CD4-positive, alpha-beta memory T cell (primary cell): ENCODE data around the gene COL18A1. TPM values are rescaled to one million over a fixed set of nuclear protein-coding genes. Genes with fewer than 3 reads are reported as not detected.
A peak's percentile ranks its signal among the peaks of the same experiment; 100 is the strongest.

Experiments used
- CTCF ChIA-PET: fragments of 350-600 bp; sonication (Branson Sonifier 250); formaldehyde crosslinking; loops from one replicate; lab custom pipeline; 2021; ENCODE audit warnings: inconsistent platforms; ENCODE audit not compliant: partially characterized antibody; lab: Charles Lee
- POLR2A ChIA-PET: fragments of 350-600 bp; sonication (Branson Sonifier 250); formaldehyde crosslinking; loops from one replicate; lab custom pipeline; 2021; ENCODE audit not compliant: partially characterized antibody; lab: Charles Lee
- DNase-seq, 5 donors: peaks; one replicate each; pipeline versions ENCODE4 v3.0.0 to v3.0.0-alpha.2; 2020 to 2022; ENCODE audit warnings: mixed read lengths in 1 of 5
- H3K27ac ChIP-seq: one replicate; pipeline ENCODE4 v1.7.0; 2013; ENCODE audit warnings: low read depth, low read length
- H3K27me3 ChIP-seq: 2 replicates; pipeline ENCODE4 v1.7.0; 2013; ENCODE audit warnings: mild to moderate bottlenecking, low read length, moderate library complexity; ENCODE audit not compliant: insufficient read depth
- H3K36me3 ChIP-seq: 2 replicates; pipeline ENCODE4 v1.7.0; 2013; ENCODE audit warnings: mild to moderate bottlenecking, low read length, moderate library complexity; ENCODE audit not compliant: insufficient read depth
- H3K4me1 ChIP-seq: 2 replicates; pipeline ENCODE4 v1.7.0; 2013; ENCODE audit warnings: mild to moderate bottlenecking, low read length, moderate library complexity; ENCODE audit not compliant: insufficient read depth
- H3K4me3 ChIP-seq, 2 donors: one replicate each; pipeline ENCODE4 v1.7.0; 2013; ENCODE audit warnings: low read length in 2 of 2, mild to moderate bottlenecking in 1 of 2
- H3K9me3 ChIP-seq, 2 donors: one replicate each; pipeline ENCODE4 v1.7.0; 2013; ENCODE audit warnings: low read length in 2 of 2, control low read depth in 1 of 2; ENCODE audit not compliant: control insufficient read depth in 1 of 2
- H3K27ac Mint-ChIP-seq, 7 donors: one replicate each; pipeline ENCODE4 v1.8.0; 2020 to 2021; ENCODE audit warnings: mixed read lengths in 7 of 7, mild to moderate bottlenecking in 6 of 7, inconsistent platforms in 3 of 7, moderate library complexity in 3 of 7
- H3K27me3 Mint-ChIP-seq, 2 donors: one replicate each; pipeline ENCODE4 v1.8.0; 2020 to 2021; ENCODE audit warnings: mixed read lengths in 2 of 2
- H3K36me3 Mint-ChIP-seq, 2 donors: one replicate each; pipeline ENCODE4 v1.8.0; 2020 to 2021; ENCODE audit warnings: mixed read lengths in 2 of 2, inconsistent platforms in 1 of 2, mild to moderate bottlenecking in 1 of 2
- H3K4me1 Mint-ChIP-seq, 4 donors: one replicate each; pipeline ENCODE4 v1.8.0; 2020 to 2021; ENCODE audit warnings: mixed read lengths in 4 of 4, mild to moderate bottlenecking in 1 of 4
- H3K4me3 Mint-ChIP-seq, 8 donors: one replicate each; pipeline ENCODE4 v1.8.0; 2020 to 2021; ENCODE audit warnings: mixed read lengths in 8 of 8, mild to moderate bottlenecking in 7 of 8, moderate library complexity in 6 of 8, inconsistent platforms in 3 of 8
- H3K9me3 Mint-ChIP-seq, 8 donors: one replicate each; pipeline ENCODE4 v1.8.0; 2020 to 2021; ENCODE audit warnings: mixed read lengths in 8 of 8, mild to moderate bottlenecking in 5 of 8, inconsistent platforms in 3 of 8, moderate library complexity in 1 of 8
- intact Hi-C: fragments of 100-400 bp; cut with micrococcal nuclease; formaldehyde crosslinking; loops from one replicate; pipeline ENCODE4 v1.15.1; 2023
- polyA plus RNA-seq, 2 donors: library from polyadenylated mRNA; unstranded; fragments of 300-500 nt; fragmentation: Illumina TruSeq; gene quantifications; one replicate each; pipeline ENCODE4 v1.2.3, GENCODE V29; 2021
- total RNA-seq, 2 experiments: library from RNA; stranded (reverse); gene quantifications; one replicate each; pipeline ENCODE4 v1.2.3, GENCODE V29; 2021

The COL18A1 gene
- total and polyA plus RNA-seq, 4 experiments from 2014 or later: 0.43 to 4.5 (median 3.8) TPM

- ChIA-PET CTCF (interaction anchor here (1.0 to 1.4 kb wide), 5 partner anchors 85 to 446 kb away, joined by 3 to 5 read pairs (median 3); no protein-coding TSS in a partner anchor), POLR2A (interaction anchor here (1.0 to 1.4 kb wide), 3 partner anchors 64 to 119 kb away, joined by 3 to 4 read pairs (median 4); no protein-coding TSS in a partner anchor)
- peaks cover 20 to 33% (median 28%) of the 10 kb centered on the region in 4 donors for H3K4me1 Mint-ChIP-seq
- peak overlapping the region in 1 of 2 donors; percentile 66 for H3K4me3 ChIP-seq
- intact Hi-C loops: loop anchor here (1.0 to 10.0 kb wide), 3 partner anchors 74 to 447 kb away; no protein-coding TSS in a partner anchor
- no peaks in the 10 kb centered on the region for H3K27me3 ChIP-seq
- H3K27ac ChIP-seq: peak overlapping the region; percentile 41
- peaks cover 0 to 2% (median 0%) of the 10 kb centered on the region in 8 donors for H3K9me3 Mint-ChIP-seq
- no peaks in the 10 kb centered on the region for H3K36me3 ChIP-seq
- no peaks in the 10 kb centered on the region for H3K27me3 Mint-ChIP-seq
- H3K4me1 ChIP-seq: peaks cover 31% of the 10 kb centered on the region
- peak overlapping the region; percentile 85 to 94 (median 90) for H3K4me3 Mint-ChIP-seq
- H3K9me3 ChIP-seq: no peaks in the 10 kb centered on the region
- DNase-seq: no peak
- H3K36me3 Mint-ChIP-seq: no peaks in the 10 kb centered on the region
- H3K27ac Mint-ChIP-seq: peak overlapping the region; percentile 88 to 99 (median 97)
Observed at GRCh38 chr21:45477176-45478114, 72.5 kb downstream of the COL18A1 start.

DNA sequence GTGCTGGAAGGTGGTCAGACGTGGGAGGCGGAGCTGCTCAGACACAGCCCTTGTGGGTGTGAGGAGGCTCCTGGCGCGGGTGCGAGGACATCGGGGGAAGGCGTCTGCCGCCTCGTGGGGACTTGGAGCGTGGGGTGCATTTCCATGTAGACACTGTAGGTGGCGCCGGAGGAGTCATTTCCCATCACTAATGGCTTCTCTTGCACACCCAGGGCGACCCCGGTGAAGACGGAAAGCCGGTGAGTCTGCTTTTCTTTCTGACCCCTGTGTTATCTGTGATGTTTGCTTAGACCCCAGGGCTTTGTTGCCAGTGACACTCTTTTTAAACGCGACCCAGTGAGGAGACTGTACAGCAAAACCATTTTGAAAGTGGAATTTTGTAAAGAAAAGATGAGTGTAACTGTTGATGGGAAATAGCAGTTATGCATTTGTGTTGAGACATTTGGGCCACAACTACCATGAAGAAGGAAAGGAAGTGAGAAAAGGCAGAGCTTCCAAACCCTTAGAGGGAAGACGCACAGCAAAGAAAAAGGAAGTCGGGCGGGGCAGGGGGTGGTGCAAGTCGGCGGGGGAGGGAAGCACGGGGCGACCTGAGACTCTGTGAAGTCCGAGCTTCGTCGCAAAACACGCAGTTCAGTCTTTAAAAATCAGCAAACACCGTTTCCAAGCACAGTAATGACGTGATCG is 73.3 kb downstream of the COL18A1 start:
- POLR2A ChIA-PET: interaction anchor here (0.8 to 1.4 kb wide), 5 partner anchors 63 to 190 kb away, joined by 3 to 4 read pairs (median 3); partner anchors contain the start of gene POFUT2
- intact Hi-C loops: loop anchor here (1.0 to 10.0 kb wide), 3 partner anchors 73 to 447 kb away; no protein-coding TSS in a partner anchor
- Histone ChIP-seq H3K27ac (peak overlapping the region; percentile 41), H3K4me1 (peaks cover 34% of the 10 kb centered on the region), H3K36me3 (no peaks in the 10 kb centered on the region), H3K4me3 (peak overlapping the region; percentile 57 to 66), H3K9me3 (no peaks in the 10 kb centered on the region), H3K27me3 (no peaks in the 10 kb centered on the region)
- peak overlapping the region; percentile 85 to 94 (median 90) for H3K4me3 Mint-ChIP-seq
- peaks cover 23 to 37% (median 32%) of the 10 kb centered on the region in 4 donors for H3K4me1 Mint-ChIP-seq
- H3K27ac Mint-ChIP-seq: peak overlapping the region; percentile 88 to 99 (median 97)
- H3K36me3 Mint-ChIP-seq: no peaks in the 10 kb centered on the region
- CTCF ChIA-PET: interaction anchor here (0.9 to 1.4 kb wide), 6 partner anchors 85 to 445 kb away, joined by 3 to 5 read pairs (median 3); no protein-coding TSS in a partner anchor
- peaks cover 0 to 2% (median 0%) of the 10 kb centered on the region in 8 donors for H3K9me3 Mint-ChIP-seq
- peak; percentile 80 to 83 (median 81) for DNase-seq
- no peaks in the 10 kb centered on the region for H3K27me3 Mint-ChIP-seq

- Histone ChIP-seq H3K4me3 (peak overlapping the region; percentile 57 to 66), H3K27ac (peak overlapping the region; percentile 41), H3K36me3 (no peaks in the 10 kb centered on the region), H3K9me3 (no peaks in the 10 kb centered on the region), H3K27me3 (no peaks in the 10 kb centered on the region), H3K4me1 (peaks cover 38% of the 10 kb centered on the region)
- H3K4me1 Mint-ChIP-seq: peaks cover 23 to 40% (median 33%) of the 10 kb centered on the region in 4 donors
- CTCF ChIA-PET: interaction anchor here (0.9 to 1.3 kb wide), 6 partner anchors 113 to 444 kb away, joined by 3 to 5 read pairs (median 3); no protein-coding TSS in a partner anchor
- intact Hi-C loops: loop anchor here (1.0 to 10.0 kb wide), 3 partner anchors 72 to 446 kb away; no protein-coding TSS in a partner anchor
- H3K9me3 Mint-ChIP-seq: peaks cover 0 to 4% (median 0%) of the 10 kb centered on the region in 8 donors
- H3K27me3 Mint-ChIP-seq: no peaks in the 10 kb centered on the region
- peak overlapping the region; percentile 85 to 94 (median 90) for H3K4me3 Mint-ChIP-seq
- DNase-seq: peak in 1 of 5 donors; percentile 16
- POLR2A ChIA-PET: interaction anchor here (0.8 to 1.4 kb wide), 4 partner anchors 62 to 191 kb away, joined by 3 to 4 read pairs (median 3); partner anchors contain the start of gene POFUT2
- peak overlapping the region; percentile 88 to 99 (median 97) for H3K27ac Mint-ChIP-seq
- H3K36me3 Mint-ChIP-seq: no peaks in the 10 kb centered on the region
Observed at GRCh38 chr21:45478816-45479669, 74.1 kb downstream of the COL18A1 start.

GRCh38 chr21:45479691-45480675 is 75.0 kb downstream of the COL18A1 start:
- H3K27ac Mint-ChIP-seq: peak overlapping the region in 6 of 7 donors; percentile 93 to 99 (median 97)
- peaks cover 38% of the 10 kb centered on the region for H3K4me1 ChIP-seq
- ChIA-PET CTCF (interaction anchor here (1.3 kb wide), 1 partner anchor 112 kb away, joined by 3 read pairs; no protein-coding TSS in a partner anchor), POLR2A (no interaction called here)
- DNase-seq: peak in 3 of 5 donors; percentile 16 to 26 (median 22)
- no peaks in the 10 kb centered on the region for H3K36me3 Mint-ChIP-seq
- H3K9me3 Mint-ChIP-seq: peaks cover 0 to 5% (median 0%) of the 10 kb centered on the region in 8 donors
- no peak overlapping the region for H3K4me3 ChIP-seq
- H3K36me3 ChIP-seq: no peaks in the 10 kb centered on the region
- H3K9me3 ChIP-seq: no peaks in the 10 kb centered on the region
- no peaks in the 10 kb centered on the region for H3K27me3 Mint-ChIP-seq
- peak overlapping the region in 6 of 8 donors; percentile 76 to 92 (median 87) for H3K4me3 Mint-ChIP-seq
- peaks cover 28 to 41% (median 35%) of the 10 kb centered on the region in 4 donors for H3K4me1 Mint-ChIP-seq
- intact Hi-C loops: loop anchor here (10.0 kb wide), 1 partner anchor 445 kb away; no protein-coding TSS in a partner anchor
- no peak overlapping the region for H3K27ac ChIP-seq
- H3K27me3 ChIP-seq: no peaks in the 10 kb centered on the region

GRCh38 chr21:45480701-45481500 is 75.9 kb downstream of the COL18A1 start:
- intact Hi-C loops: no loop called here
- peaks cover 0 to 5% (median 0%) of the 10 kb centered on the region in 8 donors for H3K9me3 Mint-ChIP-seq
- Histone ChIP-seq H3K36me3 (no peaks in the 10 kb centered on the region), H3K4me3 (no peak overlapping the region), H3K9me3 (no peaks in the 10 kb centered on the region), H3K27me3 (no peaks in the 10 kb centered on the region), H3K4me1 (peaks cover 38% of the 10 kb centered on the region), H3K27ac (no peak overlapping the region)
- CTCF ChIA-PET: interaction anchor here (1.3 kb wide), 1 partner anchor 111 kb away, joined by 3 read pairs; no protein-coding TSS in a partner anchor
- no peaks in the 10 kb centered on the region for H3K27me3 Mint-ChIP-seq
- DNase-seq: no peak
- H3K4me3 Mint-ChIP-seq: no peak overlapping the region
- POLR2A ChIA-PET: no interaction called here
- peaks cover 28 to 41% (median 35%) of the 10 kb centered on the region in 4 donors for H3K4me1 Mint-ChIP-seq
- H3K27ac Mint-ChIP-seq: no peak overlapping the region
- no peaks in the 10 kb centered on the region for H3K36me3 Mint-ChIP-seq
